HEK293 (cell line): Measurements from ENCODE around the gene COL15A1.

Experiments
- CTCF ChIA-PET: fragments of 350-600 bp; formaldehyde crosslinking; extraction: SDS; loops from one replicate; lab custom pipeline; 2021; ENCODE audit warnings: antibody characterized with exemption; lab: Yijun Ruan, JAX
- POLR2A ChIA-PET: fragments of 300-600 bp; formaldehyde crosslinking; extraction: SDS; loops from one replicate; lab custom pipeline; 2020; ENCODE audit warnings: antibody characterized with exemption, inconsistent platforms; lab: Yijun Ruan, JAX
- H3K27ac ChIP-seq: fragments of 200-500 bp; sonication (Bioruptor generic); 2 replicates; pipeline ENCODE4 v1.5.1; 2014; ENCODE audit warnings: low read depth, low read length, control low read depth, inconsistent platforms; ENCODE audit errors: extremely low read depth
- H3K36me3 ChIP-seq, 2 experiments: fragments of 200-500 bp in 1 of 2; sonication (Bioruptor generic) in 1 of 2; 1 replicate in 1 of 2; 2 replicates in 1 of 2; pipeline ENCODE4 v1.5.1; 2014 to 2017; ENCODE audit warnings: inconsistent platforms in 2 of 2, low read length in 2 of 2; ENCODE audit not compliant: control insufficient read depth in 2 of 2, insufficient read depth in 1 of 2
- H3K4me1 ChIP-seq: fragments of 200-500 bp; sonication (Bioruptor generic); 2 replicates; pipeline ENCODE4 v1.5.1; 2014; ENCODE audit warnings: mild to moderate bottlenecking, low read length, inconsistent platforms; ENCODE audit not compliant: control insufficient read depth, insufficient read depth
- H3K4me3 ChIP-seq: 2 replicates; pipeline ENCODE4 v1.5.1; 2011; ENCODE audit warnings: low read depth, mild to moderate bottlenecking, control low read depth, low read length, moderate library complexity
- H3K9me3 ChIP-seq: fragments of 200-500 bp; sonication (Bioruptor generic); 2 replicates; pipeline ENCODE4 v1.5.1; 2014; ENCODE audit warnings: low read depth, low read length, inconsistent platforms; ENCODE audit not compliant: control insufficient read depth, insufficient read depth
- ELK4 ChIP-seq: IDR thresholded peaks from 2 replicates; pipeline ENCODE4 v1.6.1; 2011; ENCODE audit warnings: mild to moderate bottlenecking, low read depth, low read length, borderline replicate concordance
- IKZF3 ChIP-seq: fragments of 450-650 bp; IDR thresholded peaks from 2 replicates; pipeline ENCODE4 v1.5.0; 2018; ENCODE audit warnings: missing biosample characterization, mild to moderate bottlenecking, missing genetic modification characterization, moderate library complexity
- KLF1 ChIP-seq: fragments of 450-650 bp; formaldehyde crosslinking; IDR thresholded peaks from 2 replicates; pipeline ENCODE4 v1.5.1; 2016; ENCODE audit warnings: missing biosample characterization, missing genetic modification characterization
- PRDM10 ChIP-seq: fragments of 450-650 bp; formaldehyde crosslinking; IDR thresholded peaks from 2 replicates; pipeline ENCODE4 v1.5.1; 2016; ENCODE audit warnings: missing biosample characterization, missing genetic modification characterization
- REPIN1 ChIP-seq: fragments of 450-650 bp; formaldehyde crosslinking; IDR thresholded peaks from 2 replicates; pipeline ENCODE4 v1.5.1; 2017; ENCODE audit warnings: missing biosample characterization, missing genetic modification characterization, low read depth
- SP2 ChIP-seq: fragments of 450-650 bp; formaldehyde crosslinking; IDR thresholded peaks from 2 replicates; pipeline ENCODE4 v1.5.1; 2016; ENCODE audit warnings: missing biosample characterization, missing genetic modification characterization
- SP7 ChIP-seq: fragments of 450-650 bp; formaldehyde crosslinking; IDR thresholded peaks from 2 replicates; pipeline ENCODE4 v1.5.1; 2016; ENCODE audit warnings: missing biosample characterization, missing genetic modification characterization
- ZBTB48 ChIP-seq: fragments of 450-650 bp; formaldehyde crosslinking; IDR thresholded peaks from 2 replicates; pipeline ENCODE4 v1.5.1; 2016; ENCODE audit warnings: missing biosample characterization, missing genetic modification characterization
- ZNF121 ChIP-seq: fragments of 450-650 bp; formaldehyde crosslinking; IDR thresholded peaks from 2 replicates; pipeline ENCODE4 v1.5.1; 2016; ENCODE audit warnings: missing biosample characterization, missing genetic modification characterization
- ZNF133 ChIP-seq: fragments of 450-650 bp; formaldehyde crosslinking; IDR thresholded peaks from 2 replicates; pipeline ENCODE4 v1.5.1; 2016; ENCODE audit warnings: missing biosample characterization, missing genetic modification characterization
- ZNF146 ChIP-seq: fragments of 450-650 bp; formaldehyde crosslinking; IDR thresholded peaks from 2 replicates; pipeline ENCODE4 v1.5.1; 2016; ENCODE audit warnings: missing biosample characterization, missing genetic modification characterization
- ZNF184 ChIP-seq: fragments of 450-650 bp; IDR thresholded peaks from 2 replicates; pipeline ENCODE4 v1.5.1; 2018; ENCODE audit warnings: missing biosample characterization, mild to moderate bottlenecking, missing genetic modification characterization
- ZNF223 ChIP-seq: fragments of 450-650 bp; formaldehyde crosslinking; IDR thresholded peaks from 2 replicates; pipeline ENCODE4 v1.5.1; 2016; ENCODE audit warnings: missing biosample characterization, missing genetic modification characterization
- ZNF266 ChIP-seq: fragments of 450-650 bp; formaldehyde crosslinking; IDR thresholded peaks from 2 replicates; pipeline ENCODE4 v1.5.1; 2016; ENCODE audit warnings: missing biosample characterization, missing genetic modification characterization, low read depth
- ZNF302 ChIP-seq: fragments of 450-650 bp; formaldehyde crosslinking; IDR thresholded peaks from 2 replicates; pipeline ENCODE4 v1.5.1; 2016; ENCODE audit warnings: missing biosample characterization, missing genetic modification characterization, low read depth
- ZNF341 ChIP-seq: fragments of 450-650 bp; formaldehyde crosslinking; IDR thresholded peaks from 2 replicates; pipeline ENCODE4; 2016; ENCODE audit warnings: low read depth, missing biosample characterization, missing genetic modification characterization
- ZNF423 ChIP-seq: fragments of 450-650 bp; formaldehyde crosslinking; IDR thresholded peaks from 2 replicates; pipeline ENCODE4 v1.5.1; 2016; ENCODE audit warnings: missing biosample characterization, missing genetic modification characterization
- ZNF48 ChIP-seq: fragments of 450-650 bp; formaldehyde crosslinking; IDR thresholded peaks from 2 replicates; pipeline ENCODE4 v1.5.1; 2016; ENCODE audit warnings: missing biosample characterization, missing genetic modification characterization
- ZNF510 ChIP-seq: fragments of 450-650 bp; formaldehyde crosslinking; IDR thresholded peaks from 2 replicates; pipeline ENCODE4 v1.5.1; 2018; ENCODE audit warnings: mild to moderate bottlenecking, missing genetic modification characterization, missing biosample characterization; ENCODE audit not compliant: insufficient replicate concordance
- ZNF530 ChIP-seq: fragments of 450-650 bp; formaldehyde crosslinking; IDR thresholded peaks from 2 replicates; pipeline ENCODE4 v1.5.1; 2016; ENCODE audit warnings: low read depth, missing biosample characterization, missing genetic modification characterization
- ZNF549 ChIP-seq: fragments of 450-650 bp; IDR thresholded peaks from 2 replicates; pipeline ENCODE4 v1.5.1; 2018; ENCODE audit warnings: missing biosample characterization, missing genetic modification characterization, mild to moderate bottlenecking, inconsistent platforms, moderate library complexity
- ZNF571 ChIP-seq: fragments of 450-650 bp; formaldehyde crosslinking; IDR thresholded peaks from 2 replicates; pipeline ENCODE4 v1.5.0; 2017; ENCODE audit warnings: missing biosample characterization, missing genetic modification characterization
- ZNF621 ChIP-seq: fragments of 450-650 bp; formaldehyde crosslinking; IDR thresholded peaks from 2 replicates; pipeline ENCODE4 v1.5.1; 2017; ENCODE audit warnings: missing biosample characterization, missing genetic modification characterization
- ZNF654 ChIP-seq: fragments of 450-650 bp; formaldehyde crosslinking; IDR thresholded peaks from 2 replicates; pipeline ENCODE4 v1.5.1; 2016; ENCODE audit warnings: low read depth, missing biosample characterization, missing genetic modification characterization
- ZNF677 ChIP-seq: fragments of 450-650 bp; IDR thresholded peaks from 2 replicates; pipeline ENCODE4 v1.5.0; 2018; ENCODE audit warnings: missing biosample characterization, mild to moderate bottlenecking, missing genetic modification characterization, moderate library complexity

The COL15A1 gene

GRCh38 chr9:99050924-99051323, 107.2 kb downstream of the COL15A1 start:
- POLR2A ChIA-PET: no interaction called here
- no peaks in the 10 kb centered on the region for H3K4me1 ChIP-seq
- CTCF ChIA-PET: interaction anchor here (0.7 to 0.9 kb wide), 2 partner anchors 52 to 202 kb away, joined by 3 to 5 read pairs; no protein-coding TSS in a partner anchor
- TF ChIP-seq KLF1 (no peak), ZNF146 (tag by site-specific recombination) (no peak), PRDM10 (tag by site-specific recombination) (no peak), ZNF121 (tag by site-specific recombination) (no peak), ZNF654 (no peak), ELK4 (no peak), ZNF571 (tag by site-specific recombination) (no peak), ZNF302 (tag by site-specific recombination) (no peak), ZNF423 (tag by site-specific recombination) (no peak), ZNF530 (tag by site-specific recombination) (no peak), ZNF621 (no peak), IKZF3 (tag by site-specific recombination) (no peak), ZNF677 (tag by site-specific recombination) (no peak), ZBTB48 (tag by site-specific recombination) (no peak), ZNF549 (tag by site-specific recombination) (no peak), SP7 (tag by site-specific recombination) (no peak), ZNF223 (tag by site-specific recombination) (no peak), ZNF184 (tag by site-specific recombination) (no peak), ZNF133 (tag by site-specific recombination) (no peak), SP2 (no peak)
- H3K36me3 ChIP-seq: no peaks in the 10 kb centered on the region
- no peaks in the 10 kb centered on the region for H3K9me3 ChIP-seq
- no peak overlapping the region for H3K4me3 ChIP-seq
- no peak overlapping the region for H3K27ac ChIP-seq

- H3K4me3 ChIP-seq: no peak overlapping the region
- no peaks in the 10 kb centered on the region for H3K9me3 ChIP-seq
- ChIA-PET CTCF (interaction anchor here (0.7 to 0.9 kb wide), 2 partner anchors 53 to 203 kb away, joined by 3 to 5 read pairs; no protein-coding TSS in a partner anchor), POLR2A (no interaction called here)
- TF ChIP-seq ZNF48 (tag by site-specific recombination) (no peak), ZNF510 (tag by site-specific recombination) (no peak), REPIN1 (tag by site-specific recombination) (no peak), ZNF341 (tag by site-specific recombination) (no peak), ZNF266 (tag by site-specific recombination) (no peak)
- no peaks in the 10 kb centered on the region for H3K36me3 ChIP-seq
- H3K4me1 ChIP-seq: no peaks in the 10 kb centered on the region
- H3K27ac ChIP-seq: no peak overlapping the region
Measured at GRCh38 chr9:99051406-99051805, 107.7 kb downstream of the COL15A1 start.
